Thyroid gland (tissue), 4 donors: Measurements from ENCODE around the gene POU3F3. TPM values are rescaled to one million over a fixed set of nuclear protein-coding genes. Genes with fewer than 3 reads are reported as not detected.

ENCODE experiments used
- DNase-seq, 2 donors: peaks; one replicate each; pipeline ENCODE4 v3.0.0-alpha.2; 2019
- H3K27ac ChIP-seq, 3 donors: fragments of 200-600 bp; sonication (generic); 1 replicate in 2 of 3; 2 replicates in 1 of 3; pipeline ENCODE4 v1.5.1; 2016 to 2019; ENCODE audit warnings: mild to moderate bottlenecking in 1 of 3, moderate library complexity in 1 of 3
- H3K27me3 ChIP-seq: fragments of 200-600 bp; sonication (generic); one replicate; pipeline ENCODE4 v1.5.1; 2019
- H3K36me3 ChIP-seq, 2 donors: fragments of 200-600 bp; sonication (generic); one replicate each; pipeline ENCODE4 v1.5.1; 2016 to 2019
- H3K4me1 ChIP-seq, 2 donors: fragments of 200-600 bp; sonication (generic); one replicate each; pipeline ENCODE4 v1.5.1; 2017 to 2019
- H3K4me3 ChIP-seq, 3 donors: fragments of 200-600 bp; sonication (generic); replicated peaks in 1 of 3; 1 replicate in 2 of 3; 2 replicates in 1 of 3; pipeline ENCODE4 v1.5.1; 2016; ENCODE audit warnings: mild to moderate bottlenecking in 1 of 3
- H3K9me3 ChIP-seq: fragments of 200-600 bp; sonication (generic); one replicate; pipeline ENCODE4 v1.5.1; 2017
- CTCF ChIP-seq, 6 experiments: fragments of 200-600 bp in 3 of 6; fragments of 450-650 bp in 3 of 6; sonication (generic) in 3 of 6; IDR thresholded peaks; one replicate each; pipeline ENCODE4 v1.5.1; 2016 to 2019; ENCODE audit warnings: antibody characterized with exemption in 6 of 6, mild to moderate bottlenecking in 2 of 6, inconsistent platforms in 1 of 6, moderate library complexity in 1 of 6
- POLR2A ChIP-seq, 2 donors: fragments of 450-650 bp; IDR thresholded peaks; one replicate each; pipeline ENCODE4 v1.6.1; 2017; ENCODE audit warnings: antibody characterized with exemption in 2 of 2, mild to moderate bottlenecking in 2 of 2, moderate library complexity in 1 of 2
- WGBS, 2 donors: methylation state at CpG; one replicate each; pipeline ENCODE4 v1.1.5; 2017; 5-methylcytosine and 5-hydroxymethylcytosine counted together
- intact Hi-C: fragments of 100-400 bp; cut with DNase I; formaldehyde crosslinking; loops from one replicate; pipeline ENCODE4 v1.15.1; 2023
- total RNA-seq, 4 donors: library from RNA; depleted of rRNA; stranded (reverse); fragments of >200 nt; gene quantifications; one replicate each; pipeline ENCODE4 v1.2.3, GENCODE V29; 2016

POU3F3 gene
- total RNA-seq, 4 donors from 2014 or later: 0.22 TPM; not detected in 3

GRCh38 chr2:104889291-104889959 lies 35.5 kb downstream of the POU3F3 start:
- 55 to 63% methylated on average over 8 of the region's 8 CpGs for WGBS, 2 donors
- no peaks in the 10 kb centered on the region for H3K27me3 ChIP-seq
- intact Hi-C loops: no loop called here
- TF ChIP-seq POLR2A (IDR thresholded peaks at IDR 0.05) (no peak), CTCF (IDR thresholded peaks at IDR 0.05) (no peak)
- H3K4me1 ChIP-seq: no peaks in the 10 kb centered on the region
- H3K36me3 ChIP-seq: no peaks in the 10 kb centered on the region
- H3K4me3 ChIP-seq: no peak overlapping the region
- no peak for DNase-seq
- H3K9me3 ChIP-seq: no peaks in the 10 kb centered on the region
- H3K27ac ChIP-seq: no peak overlapping the region

- H3K4me1 ChIP-seq: no peaks in the 10 kb centered on the region
- intact Hi-C loops: no loop called here
- H3K27ac ChIP-seq: no peak overlapping the region
- no peaks in the 10 kb centered on the region for H3K27me3 ChIP-seq
- no peak for DNase-seq
- H3K36me3 ChIP-seq: no peaks in the 10 kb centered on the region
- TF ChIP-seq POLR2A (IDR thresholded peaks at IDR 0.05) (no peak), CTCF (IDR thresholded peaks at IDR 0.05) (no peak)
- H3K4me3 ChIP-seq: no peak overlapping the region
- no peaks in the 10 kb centered on the region for H3K9me3 ChIP-seq
- 88 to 90% methylated on average over 15 of the region's 15 CpGs for WGBS, 2 donors
Measured at GRCh38 chr2:104889960-104890684, 36.2 kb downstream of the POU3F3 start.

- H3K27me3 ChIP-seq: no peaks in the 10 kb centered on the region
- no peak for DNase-seq
- H3K9me3 ChIP-seq: no peaks in the 10 kb centered on the region
- H3K4me1 ChIP-seq: no peaks in the 10 kb centered on the region
- 82 to 96% methylated on average over 9 to 10 of the region's 10 CpGs for WGBS, 2 donors
- no peaks in the 10 kb centered on the region for H3K36me3 ChIP-seq
- H3K4me3 ChIP-seq: no peak overlapping the region
- H3K27ac ChIP-seq: no peak overlapping the region
- no peak for TF ChIP-seq CTCF (IDR thresholded peaks at IDR 0.05)
- TF ChIP-seq POLR2A (IDR thresholded peaks at IDR 0.05): no peak
- intact Hi-C loops: no loop called here
Measured at GRCh38 chr2:104890685-104891069, 36.8 kb downstream of the POU3F3 start.

- H3K27ac ChIP-seq: no peak overlapping the region
- H3K27me3 ChIP-seq: no peaks in the 10 kb centered on the region
- no peaks in the 10 kb centered on the region for H3K36me3 ChIP-seq
- H3K4me1 ChIP-seq: no peaks in the 10 kb centered on the region
- DNase-seq: no peak
- intact Hi-C loops: no loop called here
- H3K9me3 ChIP-seq: no peaks in the 10 kb centered on the region
- 90 to 92% methylated on average over 2 of the region's 2 CpGs for WGBS, 2 donors
- TF ChIP-seq POLR2A (IDR thresholded peaks at IDR 0.05) (no peak), CTCF (IDR thresholded peaks at IDR 0.05) (no peak)
- H3K4me3 ChIP-seq: no peak overlapping the region
Measured at GRCh38 chr2:104891145-104891544, 37.2 kb downstream of the POU3F3 start.

GRCh38 chr2:104896446-104896845 lies 42.5 kb downstream of the POU3F3 start:
- H3K4me1 ChIP-seq: no peaks in the 10 kb centered on the region
- TF ChIP-seq POLR2A (IDR thresholded peaks at IDR 0.05) (no peak), CTCF (IDR thresholded peaks at IDR 0.05) (no peak)

More at GRCh38 chr2:104896446-104896845, 42.5 kb downstream of the POU3F3 start:
- H3K9me3 ChIP-seq: no peaks in the 10 kb centered on the region
- no peak overlapping the region for H3K4me3 ChIP-seq
- DNase-seq: no peak
- WGBS, 2 donors: 44 to 57% methylated on average over 7 to 8 of the region's 8 CpGs
- no peak overlapping the region for H3K27ac ChIP-seq
- intact Hi-C loops: no loop called here
- H3K27me3 ChIP-seq: no peaks in the 10 kb centered on the region
- H3K36me3 ChIP-seq: no peaks in the 10 kb centered on the region
